ENCODE data around the gene C2CD3. TPM values are rescaled to one million over a fixed set of nuclear protein-coding genes. Genes with fewer than 3 reads are reported as not detected.
"Not testable (repeated sequence)": the region's sequence is repeated elsewhere in the genome, so short reads cannot be mapped to it uniquely, and the experiment has no call there.

Gene C2CD3
- total RNA-seq, 1 experiment from 2014 or later: 31.3 TPM

GRCh38 chr11:74083927-74084326 is 86.9 kb downstream of the C2CD3 start:
- not testable (repeated sequence) for H3K9me3 ChIP-seq (replicated peaks); H3K27me3 ChIP-seq; DNase-seq; H3K27ac ChIP-seq; H3K4me1 ChIP-seq; H3K4me3 ChIP-seq
- peaks cover 56% of the 10 kb centered on the region for H3K36me3 ChIP-seq

- no peaks in the 10 kb centered on the region for H3K27me3 ChIP-seq
- no peak overlapping the region for H3K4me3 ChIP-seq
- no peak overlapping the region for H3K27ac ChIP-seq
- DNase-seq: no peak
- 0 out of 2 replicates have a peak, but pooled peaks cover 3% of the 10 kb centered on the region for H3K4me1 ChIP-seq
- H3K36me3 ChIP-seq: peaks cover 50% of the 10 kb centered on the region
- H3K9me3 ChIP-seq (replicated peaks): peaks cover 2% of the 10 kb centered on the region; the same call in 1 of the 2 replicates
These were observed 89.4 kb downstream of the C2CD3 start for GRCh38 chr11:74081428-74081827.

- H3K4me1 ChIP-seq: peaks cover 7% of the 10 kb centered on the region; the same call in 1 of the 2 replicates
- DNase-seq: no peak
- 0 out of 2 replicates have a peak, but pooled peaks cover 2% of the 10 kb centered on the region for H3K9me3 ChIP-seq (replicated peaks)
- no peak overlapping the region for H3K4me3 ChIP-seq
- no peaks in the 10 kb centered on the region for H3K27me3 ChIP-seq
- H3K27ac ChIP-seq: no peak overlapping the region
- peaks cover 29% of the 10 kb centered on the region for H3K36me3 ChIP-seq
These were observed 93.6 kb downstream of the C2CD3 start for GRCh38 chr11:74077193-74077592.

GRCh38 chr11:74072721-74073120 is 98.1 kb downstream of the C2CD3 start:
- H3K36me3 ChIP-seq: peaks cover 19% of the 10 kb centered on the region
- DNase-seq: peak; percentile 43 to 76
- H3K4me1 ChIP-seq: peaks cover 4% of the 10 kb centered on the region; the same call in 1 of the 2 replicates
- H3K27me3 ChIP-seq: no peaks in the 10 kb centered on the region
- no peak overlapping the region for H3K4me3 ChIP-seq
- no peaks in the 10 kb centered on the region for H3K9me3 ChIP-seq (replicated peaks)
- H3K27ac ChIP-seq: no peak overlapping the region

DNA sequence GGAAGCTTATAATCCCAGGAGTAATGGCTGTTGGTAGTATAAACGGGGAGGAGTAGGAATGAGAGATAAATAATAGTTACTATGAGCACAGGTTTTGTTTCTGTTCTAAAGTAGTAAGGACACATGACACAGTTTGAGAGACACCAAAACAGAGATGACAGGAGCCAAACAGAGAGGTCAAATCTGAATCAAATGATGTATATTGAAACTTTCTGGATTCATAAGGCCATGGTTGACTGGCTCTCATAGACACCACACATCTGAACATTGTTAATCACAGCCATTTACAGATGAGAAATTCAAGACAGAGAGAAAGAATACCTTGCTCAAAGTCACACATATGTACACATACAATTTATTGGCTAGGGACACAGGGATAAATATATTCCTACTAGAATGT is 98.5 kb downstream of the C2CD3 start:
- DNase-seq: no peak
- Histone ChIP-seq H3K36me3 (peaks cover 18% of the 10 kb centered on the region), H3K4me1 (peaks cover 4% of the 10 kb centered on the region; the same call in 1 of the 2 replicates), H3K9me3 (replicated peaks) (no peaks in the 10 kb centered on the region), H3K27ac (no peak overlapping the region), H3K4me3 (no peak overlapping the region), H3K27me3 (no peaks in the 10 kb centered on the region)

DNA sequence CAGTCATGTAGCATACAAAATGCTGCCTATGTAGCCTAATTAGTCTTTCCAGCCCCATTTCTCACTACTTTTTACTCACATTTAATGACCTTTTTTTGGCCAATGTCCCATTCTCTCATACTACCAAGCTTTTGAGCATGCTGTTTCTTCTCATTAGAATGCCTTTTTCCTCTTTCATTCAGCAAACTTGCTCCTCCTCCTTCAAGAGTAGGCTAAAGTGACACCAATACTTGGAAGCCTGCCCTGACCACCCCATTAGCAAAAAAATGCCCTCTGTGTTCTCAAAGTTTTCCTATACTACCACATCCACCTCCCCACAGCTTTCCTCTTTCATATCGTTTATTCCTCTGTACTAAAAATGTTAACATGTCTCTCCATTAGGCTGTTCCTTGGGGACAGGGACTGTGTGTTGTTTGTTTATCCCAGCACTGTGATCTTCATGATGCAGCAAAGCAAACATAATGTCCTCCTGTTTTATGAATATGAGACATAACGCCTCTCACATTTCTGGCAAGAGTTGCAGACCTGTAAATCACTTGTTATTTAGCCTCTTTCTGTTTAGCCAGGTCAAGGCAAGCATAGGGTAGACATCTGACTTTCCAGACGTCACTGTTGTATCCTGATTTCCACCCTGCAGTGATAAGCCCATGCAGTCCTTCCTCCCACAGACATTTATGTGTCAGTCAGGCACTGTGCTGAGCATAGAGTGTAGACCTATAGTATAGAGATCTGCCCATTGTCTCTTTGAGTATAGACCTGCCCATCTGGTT is 99.9 kb downstream of the C2CD3 start:
- DNase-seq: no peak
- Histone ChIP-seq H3K9me3 (replicated peaks) (no peaks in the 10 kb centered on the region), H3K4me1 (peaks cover 4% of the 10 kb centered on the region; the same call in 1 of the 2 replicates), H3K4me3 (no peak overlapping the region), H3K27me3 (no peaks in the 10 kb centered on the region), H3K36me3 (peaks cover 17% of the 10 kb centered on the region), H3K27ac (no peak overlapping the region)

DNA sequence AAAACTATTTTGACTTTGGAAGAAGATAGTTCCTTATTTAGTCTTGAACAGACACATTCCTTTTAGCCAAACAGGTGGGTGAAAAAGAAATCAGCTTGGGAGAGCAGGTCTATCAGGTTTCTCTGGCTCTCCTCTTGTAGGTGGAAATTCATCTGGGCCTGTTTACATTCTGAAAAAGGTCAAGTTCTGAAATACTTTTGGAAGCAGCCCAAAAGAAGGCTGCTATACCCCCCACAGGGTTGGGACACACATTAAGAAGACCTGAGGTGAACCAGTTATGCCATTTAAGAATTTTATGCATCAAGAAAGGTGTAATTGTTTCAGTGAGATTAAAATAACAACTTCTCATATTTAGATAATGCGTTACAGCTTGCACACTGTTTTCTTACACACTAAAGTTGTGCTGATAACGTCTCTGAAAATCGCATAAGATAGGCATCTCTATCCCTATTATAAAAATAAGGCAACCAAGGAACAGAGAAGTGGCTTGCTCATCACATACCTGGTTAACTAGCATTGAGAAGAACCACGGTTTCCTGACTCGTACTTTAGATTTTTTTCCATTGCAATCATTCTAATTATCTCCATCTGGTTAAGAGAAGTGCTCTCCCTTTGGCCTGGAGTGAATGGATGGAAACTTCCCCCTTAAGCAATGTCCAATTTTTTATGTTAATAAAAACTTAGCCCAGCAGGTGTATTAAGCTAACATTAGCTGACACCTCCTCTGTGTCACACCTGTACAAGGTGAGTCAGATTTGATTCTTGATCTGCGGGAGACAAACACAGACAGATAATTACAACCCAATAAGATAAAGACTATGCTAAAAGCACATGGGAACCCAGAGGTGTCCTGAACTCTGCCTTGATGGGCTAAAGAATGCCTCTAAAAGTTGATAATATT is 101.4 kb downstream of the C2CD3 start:
- no peaks in the 10 kb centered on the region for H3K27me3 ChIP-seq
- H3K4me1 ChIP-seq: peaks cover 4% of the 10 kb centered on the region; the same call in 1 of the 2 replicates
- no peak overlapping the region for H3K27ac ChIP-seq
- no peaks in the 10 kb centered on the region for H3K9me3 ChIP-seq (replicated peaks)
- DNase-seq: no peak
- peaks cover 17% of the 10 kb centered on the region for H3K36me3 ChIP-seq
- no peak overlapping the region for H3K4me3 ChIP-seq

DNA sequence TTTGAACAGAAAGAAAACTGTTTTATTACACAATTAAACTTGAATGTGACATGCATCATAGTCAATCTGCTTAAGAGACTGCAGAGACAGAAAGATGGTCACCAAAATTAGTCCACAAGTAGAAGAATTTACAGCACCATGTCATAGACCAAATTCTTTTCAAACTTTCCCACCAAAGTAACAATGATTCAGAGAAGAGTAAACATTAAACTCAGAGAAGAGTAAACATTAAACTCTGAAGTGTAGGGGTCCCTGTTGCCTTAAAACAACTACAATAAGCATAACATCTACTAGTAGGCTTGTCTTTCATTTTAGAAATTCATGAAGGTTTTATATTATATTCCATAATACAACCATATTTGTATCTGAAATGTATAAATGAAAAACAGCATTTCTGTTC is 104.1 kb downstream of the C2CD3 start:
- not testable (repeated sequence) for H3K27ac ChIP-seq; H3K36me3 ChIP-seq; H3K4me1 ChIP-seq; H3K9me3 ChIP-seq (replicated peaks); H3K27me3 ChIP-seq; DNase-seq; H3K4me3 ChIP-seq

DNA sequence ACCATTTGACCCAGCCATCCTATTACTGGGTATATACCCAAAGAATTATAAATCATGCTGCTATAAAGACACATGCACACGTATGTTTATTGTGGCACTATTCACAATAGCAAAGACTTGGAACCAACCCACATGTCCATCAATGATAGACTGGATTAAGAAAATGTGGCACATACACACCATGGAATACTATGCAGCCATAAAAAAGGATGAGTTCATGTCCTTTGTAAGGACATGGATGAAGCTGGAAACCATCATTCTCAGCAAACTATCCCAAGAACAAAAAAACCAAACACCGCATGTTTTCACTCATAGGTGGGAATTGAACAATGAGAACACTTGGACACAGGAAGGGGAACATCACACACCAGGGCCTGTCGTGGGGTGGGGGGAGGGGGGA is 105.3 kb downstream of the C2CD3 start:
- not testable (repeated sequence) for DNase-seq; H3K27me3 ChIP-seq; H3K9me3 ChIP-seq (replicated peaks); H3K4me3 ChIP-seq; H3K4me1 ChIP-seq; H3K36me3 ChIP-seq; H3K27ac ChIP-seq

GRCh38 chr11:74063628-74064027 is 107.2 kb downstream of the C2CD3 start:
- not testable (repeated sequence) for H3K9me3 ChIP-seq (replicated peaks); DNase-seq; H3K27ac ChIP-seq; H3K36me3 ChIP-seq; H3K27me3 ChIP-seq; H3K4me3 ChIP-seq; H3K4me1 ChIP-seq

DNA sequence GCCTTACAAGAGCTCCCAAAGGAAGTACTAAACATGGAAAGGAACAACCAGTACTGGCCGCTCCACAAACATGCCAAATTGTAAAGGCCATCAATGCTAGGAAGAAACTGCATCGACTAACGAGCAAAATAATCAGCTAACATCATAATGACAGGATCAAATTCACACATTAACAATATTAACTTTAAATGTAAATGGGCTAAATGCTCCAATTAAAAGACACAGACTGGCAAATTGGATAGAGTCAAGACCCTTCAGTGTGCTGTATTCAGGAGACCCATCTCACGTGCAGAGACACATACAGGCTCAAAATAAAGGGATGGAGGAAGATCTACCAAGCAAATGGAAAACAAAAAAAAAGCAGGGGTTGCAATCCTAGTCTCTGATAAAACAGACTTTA is 109.2 kb downstream of the C2CD3 start:
- peaks cover 10% of the 10 kb centered on the region for H3K36me3 ChIP-seq
- not testable (repeated sequence) for H3K27ac ChIP-seq; H3K4me3 ChIP-seq; DNase-seq; H3K9me3 ChIP-seq (replicated peaks); H3K27me3 ChIP-seq; H3K4me1 ChIP-seq

- Histone ChIP-seq H3K36me3 (peaks cover 22% of the 10 kb centered on the region), H3K4me3 (no peak overlapping the region), H3K9me3 (replicated peaks) (no peaks in the 10 kb centered on the region), H3K27ac (no peak overlapping the region), H3K27me3 (no peaks in the 10 kb centered on the region), H3K4me1 (peaks cover 12% of the 10 kb centered on the region; the same call in 1 of the 2 replicates)
- DNase-seq: peak in 1 of 2 experiments; percentile 10
These were observed 113.3 kb downstream of the C2CD3 start for GRCh38 chr11:74057249-74058151.

GRCh38 chr11:74055938-74056337 is 114.9 kb downstream of the C2CD3 start:
- Histone ChIP-seq H3K4me1 (peaks cover 12% of the 10 kb centered on the region; the same call in 1 of the 2 replicates), H3K9me3 (replicated peaks) (no peaks in the 10 kb centered on the region), H3K36me3 (peaks cover 23% of the 10 kb centered on the region), H3K4me3 (no peak overlapping the region), H3K27ac (no peak overlapping the region), H3K27me3 (no peaks in the 10 kb centered on the region)
- peak in 1 of 2 experiments; percentile 42 for DNase-seq

- H3K4me3 ChIP-seq: no peak overlapping the region
- peaks cover 35% of the 10 kb centered on the region for H3K36me3 ChIP-seq
- no peaks in the 10 kb centered on the region for H3K4me1 ChIP-seq
- DNase-seq: no peak
- no peak overlapping the region for H3K27ac ChIP-seq
- H3K27me3 ChIP-seq: no peaks in the 10 kb centered on the region
- H3K9me3 ChIP-seq (replicated peaks): no peaks in the 10 kb centered on the region
These were observed 120.3 kb downstream of the C2CD3 start for GRCh38 chr11:74050465-74050864.
